ENCODE data around the gene BMP7. TPM values are rescaled to one million over a fixed set of nuclear protein-coding genes. Genes with fewer than 3 reads are reported as not detected.
"Not testable (repeated sequence)": the region's sequence is repeated elsewhere in the genome, so short reads cannot be mapped to it uniquely, and the experiment has no call there.

BMP7 gene
- total RNA-seq, 1 donor from 2014 or later, result not detected

DNA sequence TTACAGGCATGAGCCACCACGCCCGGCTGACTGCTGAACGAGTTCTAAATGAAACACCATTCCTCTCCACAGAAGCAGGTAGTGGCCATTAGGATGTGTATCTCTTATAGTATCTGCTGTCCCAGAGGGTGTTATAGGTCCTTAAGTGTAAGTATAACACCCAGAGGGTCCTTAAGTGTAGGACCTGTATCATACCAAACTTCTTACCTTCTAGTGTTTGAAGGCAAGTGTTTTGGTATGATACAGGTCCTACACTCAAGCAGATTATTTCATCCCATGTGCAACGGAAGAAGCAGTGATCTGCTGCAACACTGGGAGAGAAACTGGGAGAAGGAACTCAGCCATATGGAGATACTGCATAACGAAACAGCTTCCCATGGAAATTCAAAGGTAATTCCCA lies 17.4 kb downstream of the BMP7 start:
- no peak for DNase-seq

DNA sequence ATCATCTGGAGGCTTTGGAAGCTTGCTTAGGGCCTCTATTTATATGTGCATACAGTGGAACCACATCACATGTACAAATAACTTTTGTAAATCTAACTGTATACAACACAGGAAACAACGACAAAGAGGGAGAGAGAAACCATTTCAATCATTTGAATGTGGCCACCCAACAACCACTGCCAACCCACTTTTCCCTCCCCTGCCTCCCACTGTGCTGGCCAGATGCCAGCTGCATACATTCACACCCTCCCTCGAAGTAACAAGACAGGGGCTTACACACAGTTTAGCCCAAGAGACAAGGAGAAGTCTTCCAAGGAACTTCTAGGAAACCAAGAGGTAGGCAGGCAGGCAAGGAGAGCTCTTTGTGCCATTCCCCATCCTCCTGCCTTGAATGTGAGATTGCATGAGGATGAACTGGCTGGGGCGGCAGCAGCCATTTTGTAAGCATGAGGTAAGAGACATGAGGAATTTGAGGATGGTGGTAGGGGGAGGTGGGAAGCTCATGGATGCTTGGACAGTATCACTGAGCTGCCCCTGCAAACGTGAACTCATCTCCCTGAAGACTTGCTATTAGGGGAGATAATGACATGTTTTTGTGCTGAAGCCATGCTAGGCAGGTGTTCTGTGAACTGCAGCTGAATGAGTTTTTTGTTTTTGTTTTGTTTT lies 18.2 kb downstream of the BMP7 start:
- no peak for DNase-seq

DNA sequence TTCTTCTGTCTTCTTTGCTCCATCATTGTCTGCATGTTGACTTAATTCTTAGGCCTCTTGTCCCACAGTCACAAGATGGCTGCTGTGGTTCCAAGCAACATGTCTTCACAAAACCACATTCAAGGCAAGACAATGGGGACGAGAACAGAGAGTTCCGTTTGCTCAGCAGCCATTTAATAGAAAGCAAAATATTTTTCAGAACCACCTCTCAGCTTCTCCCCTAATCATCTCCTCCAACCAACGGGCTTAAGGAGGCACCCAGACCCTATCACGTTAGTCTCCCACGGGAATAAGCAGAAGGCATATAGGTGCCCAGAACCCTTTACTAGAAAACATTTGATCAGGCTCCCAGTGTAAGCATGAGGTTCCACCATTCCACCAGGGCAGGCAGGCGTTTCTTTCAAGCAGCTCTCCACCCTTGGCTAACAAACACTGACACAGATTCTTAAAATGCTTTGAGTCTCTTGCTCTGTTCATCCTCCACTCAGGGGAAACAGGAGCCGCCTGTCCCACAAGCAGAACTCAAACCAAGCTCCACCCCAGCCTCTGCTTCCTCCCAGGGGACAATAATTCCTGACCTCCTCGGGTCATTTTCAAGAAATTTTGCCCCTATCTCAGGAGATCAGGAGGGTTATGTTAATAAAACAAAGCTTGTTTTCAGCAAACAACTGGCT lies 19.0 kb downstream of the BMP7 start:
- DNase-seq, result no peak

DNA sequence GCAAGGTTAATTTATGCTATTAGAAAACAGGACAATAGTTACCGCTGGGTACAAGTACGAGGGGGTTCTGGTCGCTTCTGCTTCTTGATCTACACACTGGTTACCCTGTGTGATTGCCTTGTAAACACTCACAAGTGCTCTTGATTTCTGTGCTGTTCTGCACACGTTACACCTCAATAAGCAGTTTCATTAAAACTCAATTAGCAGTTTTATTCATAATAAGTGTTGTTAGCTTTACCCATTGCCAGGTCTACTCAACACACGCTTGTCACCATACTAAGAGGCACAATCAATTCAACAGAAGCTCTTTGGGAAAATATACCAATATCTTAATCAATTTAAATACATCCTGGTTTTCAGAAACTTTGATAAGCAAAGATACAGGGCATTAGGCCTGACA lies 20.4 kb downstream of the BMP7 start:
- DNase-seq, result no peak

DNA sequence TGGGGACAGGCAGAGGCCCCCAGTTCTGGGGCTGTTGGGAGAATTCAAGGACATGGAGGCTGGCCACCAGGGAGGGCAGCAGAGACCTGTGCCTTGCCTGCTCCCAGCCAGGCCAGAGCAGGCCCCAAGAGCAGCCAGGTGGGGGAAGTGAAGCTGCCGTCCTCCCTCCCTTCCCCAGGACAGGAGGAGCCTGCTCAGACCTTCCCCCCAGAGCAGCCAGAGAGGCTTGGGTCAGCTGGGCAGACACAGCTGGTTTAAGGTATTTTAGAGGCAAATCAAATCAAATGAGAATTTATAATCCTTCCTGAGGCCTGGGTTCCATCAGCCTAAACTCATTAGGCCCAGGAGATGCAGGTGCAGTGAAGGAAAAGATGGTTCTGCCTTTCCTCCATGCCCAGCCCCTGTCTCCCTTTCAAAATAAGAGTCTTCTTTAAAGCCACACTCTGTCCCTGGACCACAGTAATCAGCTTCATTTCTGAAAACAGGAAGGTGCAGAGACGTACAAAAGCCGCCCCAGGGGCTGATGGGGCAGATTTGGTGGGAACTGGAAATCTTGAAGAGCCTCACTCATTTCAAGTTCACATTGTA lies 21.7 kb downstream of the BMP7 start:
- no peak for DNase-seq

DNA sequence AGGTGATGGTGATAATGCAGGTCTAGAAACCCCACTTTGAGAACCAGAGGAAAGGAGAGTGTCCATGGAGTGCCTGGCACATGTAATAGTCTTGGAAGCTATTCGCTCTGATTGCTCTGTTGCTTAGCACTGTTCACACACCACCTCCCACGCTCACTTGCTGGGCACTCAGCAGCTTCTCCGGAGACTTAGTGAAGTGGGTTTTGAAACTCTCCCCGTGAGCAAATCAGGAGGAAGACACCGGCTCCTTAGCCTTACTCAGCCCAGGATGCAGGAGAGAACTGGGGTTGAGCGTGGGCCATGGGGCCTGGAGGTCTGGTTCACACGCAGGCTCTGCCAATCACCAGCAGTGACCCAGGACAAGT lies 22.2 kb downstream of the BMP7 start:
- no peak for DNase-seq

DNA sequence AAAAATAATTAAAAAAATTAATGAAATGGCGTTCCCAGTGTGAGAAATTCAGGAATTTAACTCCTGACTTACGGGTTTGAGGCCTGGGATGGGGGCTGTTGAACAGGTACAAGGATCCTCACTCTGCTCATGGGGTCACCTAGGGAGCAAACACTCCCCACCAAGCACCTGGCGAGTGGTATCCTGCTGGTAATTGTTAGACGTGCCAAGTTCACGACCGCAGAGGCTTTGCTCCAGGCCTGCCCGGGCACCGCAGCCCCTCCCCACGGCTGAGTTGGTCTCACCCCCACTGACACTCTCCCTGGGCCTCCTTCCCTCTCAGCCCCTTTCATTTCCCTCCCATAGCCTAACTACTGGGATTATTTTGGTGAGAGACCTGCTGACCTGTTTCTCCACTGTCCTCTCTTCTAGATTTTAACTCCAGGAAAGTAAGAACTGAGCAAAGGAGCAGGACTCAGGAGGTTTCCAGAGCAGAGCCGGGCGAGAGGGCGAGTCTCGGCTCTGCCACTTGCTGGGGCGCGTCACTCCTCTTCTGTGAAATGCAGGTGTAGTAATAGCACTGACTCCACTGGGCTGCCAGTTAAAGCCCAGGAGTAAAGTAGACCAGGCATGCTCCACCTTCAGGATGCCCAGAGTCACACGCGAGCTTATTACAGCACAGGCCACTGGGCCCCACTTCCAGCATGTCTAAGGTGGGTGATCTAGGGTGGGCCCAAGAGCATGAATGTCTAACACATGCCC lies 22.8 kb downstream of the BMP7 start:
- no peak for DNase-seq

DNA sequence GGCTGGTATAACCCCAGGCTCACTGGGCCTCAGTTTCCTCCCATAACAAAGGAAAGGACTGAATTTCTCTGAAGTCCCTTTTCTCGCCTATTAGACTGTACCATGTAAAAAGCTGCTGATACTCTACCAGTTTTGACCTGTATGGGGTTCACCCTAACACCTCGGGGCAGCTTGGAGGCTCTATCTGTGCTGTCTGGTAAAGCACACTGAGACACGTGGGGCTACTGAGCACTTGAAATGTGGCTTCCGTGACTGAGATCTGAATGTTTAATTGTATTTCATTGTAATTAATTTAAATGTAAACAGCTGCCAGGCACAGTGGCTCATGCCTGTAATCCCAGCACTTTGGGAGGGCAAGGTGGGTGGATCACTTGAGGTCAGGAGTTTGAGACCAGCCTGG lies 24.0 kb downstream of the BMP7 start:
- no peak for DNase-seq

DNA sequence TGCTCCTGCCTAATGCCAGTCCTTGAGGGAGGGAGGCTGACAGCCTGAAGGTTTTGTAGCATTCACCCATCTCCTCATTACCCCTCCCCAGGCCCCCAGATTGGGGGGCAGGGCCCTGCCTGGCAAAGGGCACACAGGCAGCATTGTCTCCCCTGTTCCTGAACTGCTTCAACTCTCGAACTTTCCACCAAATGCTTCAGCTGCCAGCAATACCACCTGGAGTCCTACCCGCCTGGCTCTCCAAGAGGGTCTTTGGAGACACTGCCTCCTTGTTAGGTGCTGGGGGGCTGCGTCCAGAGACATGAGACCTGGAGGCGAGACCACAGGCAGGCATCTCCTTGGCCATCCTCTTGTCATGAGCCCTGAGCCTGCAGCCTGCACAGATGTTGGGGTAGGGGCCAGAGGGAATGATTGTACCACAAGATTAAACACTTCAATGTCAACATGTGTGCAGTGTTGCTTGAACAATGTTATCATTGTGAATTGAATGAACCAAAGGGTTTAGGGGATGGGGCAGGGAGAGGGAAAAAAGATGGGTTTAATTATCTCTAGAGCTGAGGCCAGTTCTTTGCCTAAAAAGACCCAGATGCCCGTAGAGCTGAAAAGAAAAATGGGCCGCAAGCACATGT lies 25.0 kb downstream of the BMP7 start:
- DNase-seq, result no peak

DNA sequence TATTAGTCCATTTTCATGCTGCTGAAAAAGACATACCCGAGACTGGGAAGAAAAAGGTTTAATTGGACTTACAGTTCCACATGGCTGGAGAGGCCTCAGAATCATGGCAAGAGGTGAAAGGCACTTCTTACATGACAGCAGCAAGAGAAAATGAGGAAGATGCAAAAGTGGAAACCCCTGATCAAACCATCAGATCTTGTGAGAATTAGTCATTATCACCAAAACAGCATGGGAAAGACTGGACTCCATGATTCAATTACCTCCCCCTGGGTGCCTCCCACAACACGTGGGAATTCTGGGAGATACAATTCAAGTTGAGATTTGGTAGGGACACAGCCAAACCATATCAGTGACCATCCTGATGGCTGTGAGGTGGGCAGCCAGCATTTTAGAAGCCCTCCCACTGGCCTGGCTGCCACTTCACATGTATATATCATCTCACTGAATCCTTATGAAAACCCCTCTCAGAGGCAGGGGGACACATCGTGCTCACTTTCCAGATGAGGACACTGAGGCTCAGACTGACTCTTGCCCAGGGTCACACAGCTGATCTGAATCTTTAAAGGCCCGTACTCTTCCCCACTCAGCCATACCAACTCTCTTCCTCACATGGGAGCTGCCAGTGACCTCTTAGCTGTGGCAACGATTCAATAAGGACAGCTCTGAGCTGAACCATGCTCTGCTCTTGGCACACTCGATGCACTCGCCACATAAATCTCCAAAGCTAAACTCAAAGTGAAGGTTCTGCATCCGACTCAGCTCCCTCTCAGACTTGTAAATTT lies 25.7 kb downstream of the BMP7 start:
- DNase-seq, result no peak

DNA sequence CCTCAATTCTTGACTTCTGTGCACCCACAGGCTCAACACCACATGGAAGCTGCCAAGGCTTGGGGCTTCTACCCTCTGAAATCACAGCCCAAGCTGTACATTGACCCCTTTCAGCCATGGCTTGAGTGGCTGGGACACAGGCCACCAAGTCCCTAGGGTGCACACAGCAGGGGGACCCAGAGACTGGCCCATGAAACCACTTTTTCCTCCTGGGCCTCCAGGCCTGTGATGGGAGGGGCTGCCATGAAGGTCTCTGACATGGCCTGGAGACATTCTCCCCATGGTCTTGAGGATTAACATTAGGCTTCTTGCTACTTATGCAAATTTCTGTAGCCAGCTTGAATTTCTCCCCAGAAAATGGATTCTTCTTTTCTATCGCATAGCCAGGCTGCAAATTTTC lies 26.7 kb downstream of the BMP7 start:
- not testable (repeated sequence) for DNase-seq

DNA sequence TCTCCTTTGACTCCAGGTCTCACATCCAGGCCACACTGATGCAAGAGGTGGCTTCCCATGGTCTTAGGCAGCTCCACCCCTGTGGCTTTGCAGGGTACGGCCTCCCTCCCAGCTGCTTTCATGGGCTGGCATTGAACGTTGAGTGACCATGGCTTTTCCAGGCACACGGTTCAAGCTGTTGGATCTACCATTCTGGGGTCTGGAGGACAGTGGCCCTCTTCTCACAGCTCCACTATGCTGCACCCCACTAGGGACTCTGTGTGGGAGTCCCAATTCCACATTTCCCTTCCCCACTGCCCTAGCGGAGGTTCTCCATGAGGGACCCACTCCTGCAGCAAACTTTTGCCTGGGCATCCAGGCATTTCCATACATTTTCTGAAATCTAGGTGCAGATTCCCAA lies 27.1 kb downstream of the BMP7 start:
- not testable (repeated sequence) for DNase-seq

DNA sequence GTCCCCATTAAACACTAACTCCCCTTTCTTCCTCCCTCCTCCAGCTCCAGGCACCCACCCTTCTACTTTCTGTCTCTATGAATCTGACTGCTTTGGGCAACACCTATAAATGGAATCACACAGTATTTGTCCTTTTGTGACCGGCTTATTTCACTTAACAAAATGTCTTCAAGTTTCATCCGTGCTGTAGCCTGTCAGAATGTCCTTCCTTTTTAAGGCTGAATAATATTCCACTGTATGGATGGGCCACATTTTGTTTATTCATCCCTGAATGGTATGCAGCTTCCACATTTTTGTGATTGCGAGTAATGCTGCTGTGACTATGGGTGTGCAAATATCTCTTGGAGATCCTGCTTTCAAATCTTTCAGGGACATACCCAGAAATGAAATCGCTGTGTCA lies 28.4 kb downstream of the BMP7 start:
- no peak for DNase-seq

DNA sequence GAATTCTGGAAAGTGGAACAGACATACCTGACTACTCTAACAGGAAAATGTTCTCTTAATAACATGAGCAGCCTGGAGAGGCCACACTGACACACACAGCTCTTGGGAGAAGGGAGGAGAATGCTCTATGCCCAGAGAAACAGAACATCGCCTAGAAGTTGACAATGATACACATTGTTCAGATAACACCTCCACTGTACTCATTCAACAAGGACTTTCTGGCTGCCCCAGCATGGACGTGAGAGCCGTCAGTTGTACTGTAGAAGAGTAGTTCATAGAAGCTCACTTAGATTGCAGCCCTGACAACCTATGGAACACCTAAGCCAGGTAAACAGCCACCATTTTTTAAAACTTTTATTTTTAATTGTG lies 28.9 kb downstream of the BMP7 start:
- no peak for DNase-seq

DNA sequence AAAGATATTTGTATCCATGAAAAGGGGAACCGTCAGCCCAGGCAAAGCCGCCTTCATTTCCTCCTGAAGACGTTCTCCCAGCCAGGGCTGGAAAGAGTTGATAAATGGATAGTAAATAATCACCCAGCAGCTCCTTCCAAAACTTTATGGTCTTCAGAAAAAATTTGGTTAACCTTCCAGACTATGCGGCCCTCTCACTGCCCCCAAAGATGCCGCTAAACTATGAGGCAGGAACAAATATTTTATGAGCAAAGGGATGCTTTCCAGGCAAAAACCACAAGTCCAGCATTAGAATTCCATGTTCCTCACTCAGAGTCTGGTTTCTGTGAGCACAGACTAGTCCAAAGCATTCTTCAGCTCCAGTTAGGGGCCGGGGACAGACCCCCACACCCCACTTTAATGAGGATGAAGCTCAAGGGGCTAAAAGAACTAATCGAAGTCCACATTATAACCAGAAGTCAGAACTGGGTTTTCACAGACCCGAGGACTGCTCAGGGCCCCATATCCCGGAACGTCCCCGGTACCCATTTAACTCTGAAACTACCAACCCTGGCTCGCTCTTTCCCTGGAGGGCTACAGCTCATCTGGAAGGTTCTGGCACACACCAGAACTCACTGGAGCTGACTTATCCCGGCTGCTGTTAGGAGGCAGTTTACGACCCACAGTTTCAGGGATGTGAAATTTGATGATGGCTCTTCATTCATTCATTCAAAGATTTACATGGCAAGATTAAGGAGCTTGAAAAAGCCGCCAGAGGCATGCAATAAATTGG lies 29.4 kb downstream of the BMP7 start:
- no peak for DNase-seq

DNA sequence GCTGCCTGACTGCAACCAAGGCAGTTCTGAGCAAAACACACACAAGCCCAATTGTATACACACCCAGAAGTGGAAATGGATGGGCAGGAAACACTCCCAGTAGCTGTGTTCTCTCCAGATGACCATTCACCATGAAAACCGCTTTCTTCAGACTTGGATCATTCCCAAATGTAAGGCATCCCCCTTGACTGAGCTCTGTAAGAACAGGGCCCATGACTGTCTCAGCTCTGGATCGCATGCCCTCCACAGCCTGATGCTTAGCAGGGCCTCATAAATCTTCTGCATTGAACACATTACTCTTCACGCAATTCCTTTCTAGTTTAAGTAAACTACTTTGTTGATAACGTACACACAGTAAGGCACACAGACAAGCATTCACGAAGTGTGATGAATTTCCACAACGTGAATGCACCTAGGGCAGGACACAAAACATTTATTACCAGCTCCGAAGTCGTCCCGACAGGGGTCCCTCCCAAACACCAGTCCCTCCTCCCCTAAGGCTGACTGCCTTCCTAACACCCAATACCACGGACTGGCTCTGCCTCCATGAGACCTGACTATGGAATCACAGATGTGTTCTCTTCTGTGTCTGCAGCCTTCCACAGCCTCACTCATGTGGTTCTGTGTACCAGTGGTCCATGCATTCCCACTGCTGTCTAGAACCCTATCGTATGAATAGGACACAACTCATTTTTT lies 31.7 kb downstream of the BMP7 start:
- no peak for DNase-seq

DNA sequence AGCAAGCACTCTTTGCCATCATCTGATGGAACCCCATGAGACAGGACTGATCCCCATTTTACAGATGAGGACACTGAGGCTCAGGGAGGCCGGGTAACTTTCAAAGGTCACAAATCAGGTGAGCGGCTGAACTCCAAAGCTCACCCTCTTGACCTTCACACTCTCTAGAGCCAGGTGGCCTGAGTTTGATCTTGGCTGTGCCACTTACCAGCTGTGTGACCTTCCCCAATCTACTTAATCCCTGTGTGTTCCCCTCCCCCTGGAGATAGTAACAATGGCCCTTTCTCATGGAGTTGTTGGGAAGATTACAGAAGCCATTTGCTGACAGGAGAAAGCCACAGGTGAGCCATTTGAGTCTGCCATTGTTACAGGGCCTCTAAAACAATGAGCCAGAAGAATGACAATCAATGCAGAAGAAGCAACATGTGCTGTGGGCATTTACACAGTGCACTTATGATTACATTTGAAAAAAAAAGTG lies 34.5 kb downstream of the BMP7 start:
- DNase-seq, result no peak

DNA sequence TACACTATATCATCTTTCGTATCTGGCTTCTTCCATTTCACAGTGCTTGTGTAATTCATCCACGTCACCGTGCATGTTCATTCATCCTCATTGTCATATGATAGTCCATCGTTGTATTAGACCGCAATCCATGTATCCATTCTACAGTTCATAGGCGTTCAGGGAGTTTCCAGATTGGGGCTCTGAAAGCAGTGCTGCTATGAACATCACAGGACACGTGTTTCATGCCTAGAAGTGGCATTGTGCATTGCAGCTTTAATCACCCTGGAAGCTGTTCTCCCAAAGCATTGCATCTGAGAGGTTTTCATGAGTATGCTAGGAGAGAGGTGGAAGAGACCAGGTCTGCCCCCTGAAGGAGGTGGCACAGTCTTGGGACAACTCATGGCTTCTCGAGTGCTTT lies 35.3 kb downstream of the BMP7 start:
- DNase-seq, result no peak

DNA sequence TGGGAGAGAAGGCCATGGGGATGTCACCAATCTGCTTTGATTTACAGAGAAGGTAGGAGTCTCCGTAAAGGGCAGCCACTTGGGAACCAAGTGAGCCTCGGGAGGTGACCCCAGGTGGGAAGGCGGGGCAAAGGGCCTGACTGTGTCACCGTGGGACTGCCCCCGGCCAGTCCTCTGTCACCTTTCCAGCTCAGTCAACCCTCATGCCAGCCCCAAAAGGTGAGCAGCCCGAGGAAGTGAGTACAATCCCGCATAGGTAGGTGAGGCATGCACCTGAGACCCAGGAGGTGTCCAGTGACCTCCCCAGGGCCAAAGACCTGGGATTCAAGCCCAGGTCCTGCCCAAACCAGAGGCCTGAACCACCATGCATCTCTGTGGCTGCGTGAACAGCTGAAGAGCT lies 36.2 kb downstream of the BMP7 start:
- no peak for DNase-seq

DNA sequence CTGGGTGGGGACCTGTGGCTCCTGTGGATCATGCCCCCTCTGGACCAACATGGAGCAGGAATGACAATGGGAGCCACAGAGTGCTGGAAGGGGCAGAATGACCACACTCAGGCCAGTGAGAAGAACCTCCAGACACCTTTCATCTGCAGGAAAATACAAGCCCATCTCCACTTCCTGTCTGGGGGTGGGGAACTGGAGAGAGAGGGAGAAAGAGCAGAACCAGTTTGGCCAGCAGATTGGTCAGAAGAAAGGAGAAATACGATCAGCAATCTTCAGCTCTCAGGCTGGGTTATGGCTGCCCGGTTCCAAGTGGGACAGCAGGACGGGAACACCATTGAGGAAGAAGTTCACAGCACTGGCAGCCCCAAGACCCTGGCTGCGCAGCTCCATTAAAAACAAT lies 37.0 kb downstream of the BMP7 start:
- DNase-seq, result no peak

DNA sequence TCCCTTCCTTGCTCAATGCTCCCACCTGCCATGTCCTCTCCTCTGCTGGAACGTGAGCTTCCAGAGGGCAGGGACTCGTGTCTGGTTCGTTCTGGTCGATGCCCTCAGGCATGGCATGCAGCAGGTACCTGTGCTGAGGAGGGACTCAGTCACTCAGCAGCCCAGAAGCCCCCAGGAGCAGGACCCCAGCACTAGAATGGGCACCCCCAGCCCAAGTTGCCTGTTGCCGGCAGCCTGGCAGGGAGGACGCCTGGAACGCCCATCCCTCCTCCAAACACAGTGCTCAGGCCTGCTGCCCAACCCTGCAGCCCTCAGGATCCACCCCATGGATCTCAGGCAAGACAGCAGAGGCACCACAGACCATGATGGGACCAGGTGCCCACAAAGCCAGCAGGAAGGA lies 40.6 kb downstream of the BMP7 start:
- no peak for DNase-seq
